Stomach (tissue), 9 donors: ENCODE measurements around the gene FXN. TPM values are rescaled to one million over a fixed set of nuclear protein-coding genes. Genes with fewer than 3 reads are reported as not detected.

ENCODE experiments used
- DNase-seq, 2 donors: peaks; one replicate each; pipeline versions ENCODE4 v3.0.0 to v3.0.0-alpha.2; 2013 to 2019
- H3K27ac ChIP-seq, 5 donors: fragments of 200-600 bp in 4 of 5; sonication (generic) in 4 of 5; one replicate each; pipeline ENCODE4 v1.5.1; 2013 to 2019; ENCODE audit warnings: mild to moderate bottlenecking in 1 of 5, moderate library complexity in 1 of 5
- H3K27me3 ChIP-seq, 3 donors: fragments of 200-600 bp; sonication (generic); one replicate each; pipeline ENCODE4 v1.5.1; 2017 to 2019; ENCODE audit warnings: mixed run types in 1 of 3
- H3K36me3 ChIP-seq, 4 donors: fragments of 200-600 bp; sonication (generic); 1 replicate in 3 of 4; 2 replicates in 1 of 4; pipeline ENCODE4 v1.5.1; 2016 to 2019
- H3K4me1 ChIP-seq, 4 donors: fragments of 200-600 bp; sonication (generic); one replicate each; pipeline ENCODE4 v1.5.1; 2016 to 2019
- H3K4me3 ChIP-seq, 4 donors: fragments of 200-600 bp; sonication (generic) in 3 of 4; one replicate each; pipeline ENCODE4 v1.5.1; 2016 to 2019; ENCODE audit warnings: mild to moderate bottlenecking in 1 of 4
- H3K9me3 ChIP-seq, 4 donors: fragments of 200-600 bp; sonication (generic); one replicate each; pipeline ENCODE4 v1.5.1; 2016 to 2019
- CTCF ChIP-seq, 7 experiments: fragments of 450-650 bp in 4 of 7; fragments of 200-600 bp in 3 of 7; sonication (generic) in 3 of 7; IDR thresholded peaks; one replicate each; pipeline ENCODE4 v1.5.1; 2016 to 2019; ENCODE audit warnings: antibody characterized with exemption in 7 of 7, control low read depth in 2 of 7, mild to moderate bottlenecking in 1 of 7
- EP300 ChIP-seq: sonication (generic); formaldehyde crosslinking; IDR thresholded peaks from one replicate; pipeline ENCODE4 v1.6.1; 2017; ENCODE audit warnings: antibody characterized with exemption
- POLR2A ChIP-seq, 4 donors: fragments of 450-650 bp; IDR thresholded peaks; one replicate each; pipeline ENCODE4 v1.6.1; 2016; ENCODE audit warnings: antibody characterized with exemption in 4 of 4, control low read depth in 2 of 4, mild to moderate bottlenecking in 1 of 4, moderate library complexity in 1 of 4
- POLR2AphosphoS5 ChIP-seq, 3 donors: sonication (generic); formaldehyde crosslinking; IDR thresholded peaks; one replicate each; pipeline ENCODE4 v1.6.1; 2016; ENCODE audit warnings: antibody characterized with exemption in 3 of 3
- WGBS, 5 donors: extraction: QIAGEN DNeasy Blood & Tissue Kit in 3 of 5; methylation state at CpG; one replicate each; pipeline versions ENCODE4 v1.1.5 to v1.1.7; 2013 to 2018; 5-methylcytosine and 5-hydroxymethylcytosine counted together
- intact Hi-C: fragments of 100-400 bp; cut with DNase I; formaldehyde crosslinking; loops from one replicate; pipeline ENCODE4 v1.15.1; 2023; ENCODE audit warnings: low total_unique reads
- polyA plus RNA-seq, 3 donors: library from polyadenylated mRNA; stranded (reverse); fragments of 200-250 nt; gene quantifications; one replicate each; pipeline ENCODE4 v1.2.3, GENCODE V29; 2013
- total RNA-seq, 5 donors: library from RNA; depleted of rRNA; stranded (reverse); fragments of >200 nt; gene quantifications; one replicate each; pipeline versions ENCODE4 v1.1.0 to v1.2.3, GENCODE V29; 2014 to 2016
- donor health status: healthy with polysubstance abuse.
- donor health status: Bipolar disorder and iron deficiency.
- donor health status: healthy.

Gene FXN
- total and polyA plus RNA-seq, 8 donors, result 0.58 to 15.3 (median 4.1) TPM

GRCh38 chr9:69132361-69132760, 96.8 kb downstream of the FXN start:
- Histone ChIP-seq H3K36me3 (peaks cover 0 to 13% (median 6%) of the 10 kb centered on the region in 4 donors), H3K4me3 (no peak overlapping the region), H3K27me3 (no peaks in the 10 kb centered on the region), H3K9me3 (no peaks in the 10 kb centered on the region), H3K27ac (peak overlapping the region in 1 of 5 donors; percentile 38), H3K4me1 (peaks cover 27 to 58% (median 32%) of the 10 kb centered on the region in 4 donors)
- no peak for DNase-seq
- intact Hi-C loops, result loop anchor here (5.0 to 10.0 kb wide), 2 partner anchors 40 to 88 kb away; partner anchors contain the start of gene TJP2
- TF ChIP-seq EP300 (no peak), POLR2AphosphoS5 (IDR thresholded peaks at IDR 0.05) (no peak), POLR2A (IDR thresholded peaks at IDR 0.05) (no peak)
- 41 to 75% (median 57%) methylated on average over 4 of the region's 4 CpGs for WGBS, 5 donors

GRCh38 chr9:69134412-69134811, 98.9 kb downstream of the FXN start:
- 77 to 95% (median 90%) methylated on average over 6 of the region's 6 CpGs for WGBS, 5 donors
- Histone ChIP-seq H3K36me3 (peaks cover 0 to 14% (median 6%) of the 10 kb centered on the region in 4 donors), H3K4me3 (no peak overlapping the region), H3K4me1 (peaks cover 26 to 50% (median 28%) of the 10 kb centered on the region in 4 donors), H3K27ac (no peak overlapping the region), H3K27me3 (no peaks in the 10 kb centered on the region), H3K9me3 (no peaks in the 10 kb centered on the region)
- no peak for DNase-seq
- intact Hi-C loops, result loop anchor here (5.0 to 10.0 kb wide), 2 partner anchors 38 to 90 kb away; partner anchors contain the start of gene TJP2
- no peak for TF ChIP-seq EP300
- TF ChIP-seq POLR2A (IDR thresholded peaks at IDR 0.05), result no peak
- TF ChIP-seq POLR2AphosphoS5 (IDR thresholded peaks at IDR 0.05), result no peak
- TF ChIP-seq CTCF (IDR thresholded peaks at IDR 0.05), result no peak

- DNase-seq, result no peak
- Histone ChIP-seq H3K27me3 (no peaks in the 10 kb centered on the region), H3K9me3 (no peaks in the 10 kb centered on the region), H3K4me1 (peaks cover 15 to 32% (median 16%) of the 10 kb centered on the region in 4 donors), H3K27ac (no peak overlapping the region), H3K4me3 (no peak overlapping the region), H3K36me3 (peaks cover 0 to 20% (median 9%) of the 10 kb centered on the region in 4 donors)
- WGBS, 5 donors, result 80 to 96% (median 93%) methylated on average over 2 of the region's 2 CpGs
- intact Hi-C loops, result loop anchor here (10.0 kb wide), 1 partner anchor 91 kb away; no protein-coding TSS in a partner anchor
- TF ChIP-seq POLR2A (IDR thresholded peaks at IDR 0.05), result no peak
- no peak for TF ChIP-seq EP300
- no peak for TF ChIP-seq POLR2AphosphoS5 (IDR thresholded peaks at IDR 0.05)
- no peak for TF ChIP-seq CTCF (IDR thresholded peaks at IDR 0.05)
Measured at GRCh38 chr9:69136185-69136584, 100.6 kb downstream of the FXN start.

- H3K4me3 ChIP-seq, result no peak overlapping the region
- peaks cover 9 to 29% (median 11%) of the 10 kb centered on the region in 4 donors for H3K4me1 ChIP-seq
- no peaks in the 10 kb centered on the region for H3K9me3 ChIP-seq
- DNase-seq, result no peak
- 46 to 76% (median 65%) methylated on average over 7 of the region's 7 CpGs for WGBS, 5 donors
- intact Hi-C loops, result loop anchor here (10.0 kb wide), 1 partner anchor 92 kb away; no protein-coding TSS in a partner anchor
- H3K27me3 ChIP-seq, result no peaks in the 10 kb centered on the region
- H3K36me3 ChIP-seq, result peaks cover 0 to 20% (median 9%) of the 10 kb centered on the region in 4 donors
- no peak for TF ChIP-seq CTCF (IDR thresholded peaks at IDR 0.05)
- no peak for TF ChIP-seq POLR2A (IDR thresholded peaks at IDR 0.05)
- TF ChIP-seq EP300, result no peak
- no peak for TF ChIP-seq POLR2AphosphoS5 (IDR thresholded peaks at IDR 0.05)
- H3K27ac ChIP-seq, result peak overlapping the region in 2 of 5 donors; percentile 2 to 32
Measured at GRCh38 chr9:69136779-69137178, 101.2 kb downstream of the FXN start.

GRCh38 chr9:69137311-69137710, 101.8 kb downstream of the FXN start:
- Histone ChIP-seq H3K36me3 (peaks cover 0 to 20% (median 9%) of the 10 kb centered on the region in 4 donors), H3K4me1 (peaks cover 4 to 29% (median 9%) of the 10 kb centered on the region in 4 donors), H3K27me3 (no peaks in the 10 kb centered on the region), H3K27ac (no peak overlapping the region), H3K4me3 (no peak overlapping the region), H3K9me3 (no peaks in the 10 kb centered on the region)
- TF ChIP-seq CTCF (IDR thresholded peaks at IDR 0.05), result no peak
- no peak for TF ChIP-seq POLR2AphosphoS5 (IDR thresholded peaks at IDR 0.05)
- no peak for DNase-seq
- WGBS, 5 donors, result 88 to 93% (median 92%) methylated on average over 8 of the region's 8 CpGs
- intact Hi-C loops, result loop anchor here (10.0 kb wide), 1 partner anchor 93 kb away; no protein-coding TSS in a partner anchor
